DMS 273 (cell line): ENCODE measurements around the gene CDKN2D.

Experiments
- DNase-seq: peaks from one replicate; lab custom pipeline; 2025; ENCODE audit not compliant: unreplicated experiment; lab: John Stamatoyannopoulos, UW

Gene CDKN2D

GRCh38 chr19:10521461-10522171, 47.2 kb downstream of the CDKN2D start:
- DNase-seq, result no peak

DNA sequence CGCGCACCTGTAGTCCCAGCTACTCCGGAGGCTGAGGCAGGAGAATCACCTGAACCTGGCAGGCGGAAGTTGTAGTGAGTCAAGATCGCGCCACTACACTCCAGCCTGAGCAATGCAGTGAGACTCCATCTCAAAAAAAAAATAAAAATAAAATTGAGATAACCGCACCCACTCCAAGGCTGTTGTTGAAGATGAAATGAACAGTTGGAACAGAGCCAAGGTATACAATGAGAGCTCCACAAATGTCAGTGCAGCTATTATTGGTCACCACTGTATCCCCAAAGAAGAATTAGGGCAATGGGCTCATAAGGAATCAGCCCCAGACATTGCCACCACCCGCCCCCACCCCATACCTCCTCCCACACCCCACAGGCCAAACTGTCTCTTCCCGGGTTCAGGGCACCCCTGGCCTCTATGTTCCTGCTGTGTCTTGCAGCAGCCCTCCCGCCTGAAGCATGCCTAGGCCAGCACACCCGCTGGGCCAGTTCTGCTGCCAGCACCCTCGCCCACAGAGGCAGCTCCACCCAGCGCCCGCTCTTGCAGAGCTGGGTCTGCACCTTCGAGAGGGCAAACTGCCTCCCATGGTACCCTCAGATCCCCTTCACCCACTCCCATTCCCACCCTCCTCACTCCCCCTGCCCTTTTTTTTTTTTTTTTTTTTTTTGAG, 48.0 kb downstream of the CDKN2D start:
- no peak for DNase-seq

DNA sequence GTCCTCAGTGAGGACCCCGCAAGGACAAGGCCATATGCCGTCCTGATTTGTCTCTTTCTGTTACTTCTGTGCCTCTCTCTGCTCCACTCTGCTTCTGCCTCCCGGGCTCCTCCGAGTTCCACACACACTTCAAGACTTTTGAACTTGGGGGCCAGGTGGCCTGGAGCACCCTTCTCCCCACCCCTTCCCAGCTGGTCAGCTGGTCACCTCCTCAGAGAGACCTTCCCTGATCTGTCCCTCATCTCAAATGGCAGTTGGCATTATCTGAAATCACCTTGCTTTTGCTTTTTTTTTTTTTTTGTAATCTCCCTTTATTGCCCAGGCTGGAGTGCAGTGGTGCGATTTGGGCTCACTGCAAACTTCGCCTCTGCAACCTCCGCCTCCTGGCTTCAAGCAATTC, 49.4 kb downstream of the CDKN2D start:
- no peak for DNase-seq

DNA sequence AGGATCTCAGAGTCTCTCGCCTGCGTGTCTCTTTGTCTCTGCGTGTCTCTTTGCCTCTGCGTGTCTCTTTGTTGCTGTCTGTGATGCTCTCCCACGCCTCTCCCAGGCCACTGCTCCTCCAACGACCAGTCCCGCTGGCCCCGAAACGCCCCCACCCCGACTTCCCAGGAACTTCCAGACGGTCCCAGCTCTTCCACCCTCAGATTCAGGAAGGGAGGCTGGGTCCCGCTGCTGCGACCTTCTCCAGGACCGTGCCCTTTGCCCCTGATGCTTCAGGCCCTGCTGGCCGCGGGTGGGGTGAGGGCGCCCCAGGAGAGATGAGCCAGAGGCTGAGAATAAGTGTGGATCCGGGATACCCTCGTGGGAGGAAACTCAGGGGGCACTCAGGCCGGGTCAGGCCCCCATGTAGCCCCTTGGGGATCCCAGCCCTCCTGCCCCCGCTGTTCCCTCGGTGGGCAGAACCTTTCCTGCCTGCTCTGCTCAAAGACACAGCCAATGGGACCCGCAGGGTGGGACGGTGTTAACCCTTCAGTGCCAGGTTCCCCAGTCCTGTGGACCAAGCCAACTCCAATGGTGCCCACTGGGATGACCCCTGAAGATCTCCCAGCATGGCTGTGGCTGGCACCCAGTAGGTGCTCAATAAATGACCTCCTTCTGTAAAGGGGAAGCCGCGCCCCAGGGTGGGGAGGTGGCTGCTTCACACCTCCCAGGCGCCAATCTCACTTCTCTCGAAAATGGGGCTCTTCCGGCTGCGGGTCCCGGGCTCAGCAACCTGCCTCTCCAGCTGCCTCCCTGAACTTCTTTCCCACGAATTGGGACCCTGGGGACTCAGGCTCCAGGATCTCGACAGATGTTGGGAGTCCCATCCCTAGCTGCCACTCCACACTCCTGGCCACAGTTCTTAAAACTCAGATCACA, 50.1 kb downstream of the CDKN2D start:
- peak; percentile 88 for DNase-seq

DNA sequence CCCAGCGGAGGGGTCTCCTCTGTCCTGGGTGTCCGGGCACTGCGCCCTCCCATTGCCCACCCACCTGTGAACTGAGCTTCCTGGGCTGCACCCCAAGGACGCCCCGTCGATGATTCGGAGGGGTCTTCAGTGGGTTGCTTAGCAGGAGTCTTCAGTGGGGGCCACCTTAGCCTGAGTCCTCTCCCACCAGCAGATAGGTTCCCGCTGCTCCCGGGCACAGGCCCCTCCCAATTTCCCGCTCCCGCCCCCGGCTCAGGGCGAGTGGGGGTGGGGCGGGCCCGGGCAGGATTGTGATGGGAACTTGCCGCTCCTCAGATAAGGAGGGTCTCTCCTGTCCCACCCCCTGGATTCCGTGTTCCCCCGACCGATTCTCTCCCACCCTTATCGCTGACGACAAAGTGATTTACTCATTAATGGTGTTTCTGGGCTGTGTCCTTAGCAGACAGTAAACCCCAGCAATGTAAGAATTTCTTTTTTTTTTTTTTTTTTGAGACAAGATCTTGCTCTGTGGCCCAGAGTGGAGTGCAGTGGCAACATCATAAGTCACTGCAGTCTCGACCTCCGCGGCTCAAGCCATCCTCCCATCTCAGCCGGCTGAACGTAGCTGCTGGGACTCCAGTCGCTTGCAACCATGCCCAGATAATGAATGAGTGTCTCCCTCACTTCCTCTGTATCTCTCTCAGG, 50.9 kb downstream of the CDKN2D start:
- peak; percentile 72 for DNase-seq

- DNase-seq, result peak; percentile 73
Observed at GRCh38 chr19:10517361-10517759, 51.4 kb downstream of the CDKN2D start, which contains the start of gene S1PR5. Gene S1PR5, minus strand, starts transcription at chr19:10517447. Its CDS starts 2,436 bp downstream, at chr19:10515011.

- no peak for DNase-seq
Observed at GRCh38 chr19:10516671-10517286, 52.0 kb downstream of the CDKN2D start.
